ENCODE data around the gene TBC1D10B.
"Not testable (repeated sequence)": the region's sequence is repeated elsewhere in the genome, so short reads cannot be mapped to it uniquely, and the experiment has no call there.

The TBC1D10B gene

DNA sequence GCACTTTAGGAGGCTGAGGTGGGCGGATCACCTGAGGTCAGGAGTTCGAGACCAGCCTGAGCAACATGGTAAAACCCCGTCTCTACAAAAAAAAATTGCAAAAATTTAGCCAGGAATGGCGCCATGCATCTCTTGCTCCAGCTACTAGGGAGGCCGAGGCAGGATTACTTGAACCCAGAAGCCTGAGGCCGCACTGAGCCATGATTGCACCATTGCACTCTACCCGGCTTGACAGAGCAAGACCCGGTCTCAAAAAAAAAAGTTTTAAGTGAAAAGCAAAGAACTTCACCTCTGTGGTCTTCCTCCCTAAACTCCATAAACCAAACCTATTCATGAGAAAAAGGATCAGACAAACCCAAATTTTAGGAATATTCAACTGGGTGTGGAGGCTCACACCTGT, 22.2 kb downstream of the TBC1D10B start:
- Histone ChIP-seq H3K27ac (no peak overlapping the region), H3K27me3 (ENCODE audit: insufficient read depth, low read depth, severe bottlenecking) (no peaks in the 10 kb centered on the region), H3K4me3 (ENCODE audit: low read depth, low read length) (no peak overlapping the region), H3K9me3 (ENCODE audit: severe bottlenecking) (no peaks in the 10 kb centered on the region), H3K36me3 (peaks cover 30% of the 10 kb centered on the region)
- no peak for DNase-seq
- TF ChIP-seq, protein P1, sequence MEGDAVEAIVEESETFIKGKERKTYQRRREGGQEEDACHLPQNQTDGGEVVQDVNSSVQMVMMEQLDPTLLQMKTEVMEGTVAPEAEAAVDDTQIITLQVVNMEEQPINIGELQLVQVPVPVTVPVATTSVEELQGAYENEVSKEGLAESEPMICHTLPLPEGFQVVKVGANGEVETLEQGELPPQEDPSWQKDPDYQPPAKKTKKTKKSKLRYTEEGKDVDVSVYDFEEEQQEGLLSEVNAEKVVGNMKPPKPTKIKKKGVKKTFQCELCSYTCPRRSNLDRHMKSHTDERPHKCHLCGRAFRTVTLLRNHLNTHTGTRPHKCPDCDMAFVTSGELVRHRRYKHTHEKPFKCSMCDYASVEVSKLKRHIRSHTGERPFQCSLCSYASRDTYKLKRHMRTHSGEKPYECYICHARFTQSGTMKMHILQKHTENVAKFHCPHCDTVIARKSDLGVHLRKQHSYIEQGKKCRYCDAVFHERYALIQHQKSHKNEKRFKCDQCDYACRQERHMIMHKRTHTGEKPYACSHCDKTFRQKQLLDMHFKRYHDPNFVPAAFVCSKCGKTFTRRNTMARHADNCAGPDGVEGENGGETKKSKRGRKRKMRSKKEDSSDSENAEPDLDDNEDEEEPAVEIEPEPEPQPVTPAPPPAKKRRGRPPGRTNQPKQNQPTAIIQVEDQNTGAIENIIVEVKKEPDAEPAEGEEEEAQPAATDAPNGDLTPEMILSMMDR (IDR thresholded peaks at IDR 0.05; ENCODE audit: low read depth, low read length): no peak

- H3K4me3 ChIP-seq (ENCODE audit: low read depth, low read length): no peak overlapping the region
- peaks cover 12% of the 10 kb centered on the region for H3K36me3 ChIP-seq
- no peak for DNase-seq
- no peaks in the 10 kb centered on the region for H3K27me3 ChIP-seq (ENCODE audit: insufficient read depth, low read depth, severe bottlenecking)
- H3K27ac ChIP-seq: no peak overlapping the region
- TF ChIP-seq, protein P1 (IDR thresholded peaks at IDR 0.05; ENCODE audit: low read depth, low read length): no peak
- H3K9me3 ChIP-seq (ENCODE audit: severe bottlenecking): no peaks in the 10 kb centered on the region
Measured at GRCh38 chr16:30346286-30346685, 24.0 kb downstream of the TBC1D10B start.

GRCh38 chr16:30343491-30343820, 26.8 kb downstream of the TBC1D10B start:
- not testable (repeated sequence) for H3K27ac ChIP-seq; H3K4me3 ChIP-seq (ENCODE audit: low read depth, low read length); DNase-seq; H3K27me3 ChIP-seq (ENCODE audit: insufficient read depth, low read depth, severe bottlenecking); H3K36me3 ChIP-seq; H3K9me3 ChIP-seq (ENCODE audit: severe bottlenecking)

- H3K36me3 ChIP-seq: no peaks in the 10 kb centered on the region
- TF ChIP-seq, protein P1 (IDR thresholded peaks at IDR 0.05; ENCODE audit: low read depth, low read length): no peak
- no peaks in the 10 kb centered on the region for H3K27me3 ChIP-seq (ENCODE audit: insufficient read depth, low read depth, severe bottlenecking)
- no peak overlapping the region for H3K4me3 ChIP-seq (ENCODE audit: low read depth, low read length)
- H3K9me3 ChIP-seq (ENCODE audit: severe bottlenecking): no peaks in the 10 kb centered on the region
- no peak overlapping the region for H3K27ac ChIP-seq
- DNase-seq: no peak
Measured at GRCh38 chr16:30342751-30343490, 27.4 kb downstream of the TBC1D10B start.

- not testable (repeated sequence) for H3K9me3 ChIP-seq (ENCODE audit: severe bottlenecking); H3K27me3 ChIP-seq (ENCODE audit: insufficient read depth, low read depth, severe bottlenecking); H3K36me3 ChIP-seq; H3K4me3 ChIP-seq (ENCODE audit: low read depth, low read length); DNase-seq; H3K27ac ChIP-seq
Measured at GRCh38 chr16:30341971-30342370, 28.3 kb downstream of the TBC1D10B start.

DNA sequence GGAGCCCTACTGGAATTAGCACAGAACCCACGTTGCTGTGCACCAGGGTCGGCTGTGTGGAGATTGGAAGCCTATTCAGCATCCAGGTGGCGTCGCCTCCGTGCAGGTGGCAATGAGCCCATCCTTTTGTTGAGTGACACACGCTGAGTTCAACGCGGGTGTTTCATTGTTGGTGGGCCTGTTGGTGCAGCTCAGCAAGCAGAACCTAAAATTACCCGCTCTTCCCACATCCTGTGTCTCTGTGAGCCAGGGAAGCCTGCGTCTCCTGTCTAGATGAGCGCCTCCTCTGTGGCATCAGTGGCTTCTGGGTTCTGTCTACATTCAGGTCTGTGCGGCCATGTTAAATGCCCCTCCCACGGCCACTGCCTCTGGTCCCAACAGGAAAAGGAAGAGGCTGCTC, 29.7 kb downstream of the TBC1D10B start:
- Histone ChIP-seq H3K27me3 (ENCODE audit: insufficient read depth, low read depth, severe bottlenecking) (no peaks in the 10 kb centered on the region), H3K4me3 (ENCODE audit: low read depth, low read length) (no peak overlapping the region), H3K36me3 (no peaks in the 10 kb centered on the region), H3K9me3 (ENCODE audit: severe bottlenecking) (no peaks in the 10 kb centered on the region), H3K27ac (no peak overlapping the region)
- no peak for DNase-seq
- TF ChIP-seq, protein P1 (IDR thresholded peaks at IDR 0.05; ENCODE audit: low read depth, low read length): no peak

DNA sequence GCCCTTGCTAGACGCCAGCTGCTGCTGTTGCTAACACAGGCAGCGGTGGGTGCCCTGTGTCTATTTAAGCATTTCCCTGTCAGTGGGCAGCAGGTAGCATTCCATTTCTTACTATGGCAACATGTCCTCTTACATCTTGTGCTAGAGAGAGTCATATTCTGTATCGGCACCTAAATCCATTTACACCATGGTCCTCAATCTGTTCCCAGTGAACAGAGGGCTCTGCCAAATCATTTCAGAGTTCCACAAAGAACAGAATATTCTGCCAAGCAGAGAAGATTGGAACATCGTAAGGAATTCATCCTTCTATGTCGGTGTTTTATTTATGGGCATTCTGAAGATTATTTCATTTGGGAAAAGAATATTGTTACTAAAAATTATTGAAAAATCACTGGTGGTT, 31.6 kb downstream of the TBC1D10B start:
- H3K27me3 ChIP-seq (ENCODE audit: insufficient read depth, low read depth, severe bottlenecking): not testable (repeated sequence)

GRCh38 chr16:30337964-30338357, 32.3 kb downstream of the TBC1D10B start:
- H3K27me3 ChIP-seq (ENCODE audit: insufficient read depth, low read depth, severe bottlenecking); DNase-seq; H3K27ac ChIP-seq; H3K4me3 ChIP-seq (ENCODE audit: low read depth, low read length); H3K36me3 ChIP-seq; H3K9me3 ChIP-seq (ENCODE audit: severe bottlenecking): not testable (repeated sequence)

More for the DNA sequence above, 31.6 kb downstream of the TBC1D10B start:
- not testable (repeated sequence) for H3K9me3 ChIP-seq (ENCODE audit: severe bottlenecking); H3K36me3 ChIP-seq; H3K27ac ChIP-seq; H3K4me3 ChIP-seq (ENCODE audit: low read depth, low read length); DNase-seq
